Neural cell (in vitro differentiated cells): ENCODE results near the gene BIRC2. TPM values are rescaled to one million over a fixed set of nuclear protein-coding genes. Genes with fewer than 3 reads are reported as not detected.
"Not testable (repeated sequence)": the region's sequence is repeated elsewhere in the genome, so short reads cannot be mapped to it uniquely, and the experiment has no call there.

Experiments
- H2AFZ ChIP-seq: fragments of 200-600, 300-800 bp; sonication (generic), shearing (Covaris generic); 2 replicates; pipeline ENCODE4 v1.6.0; 2014; ENCODE audit warnings: low read depth, mild to moderate bottlenecking, antibody characterized with exemption, low read length, moderate library complexity
- H3F3A ChIP-seq: fragments of 200-600 bp; shearing (Covaris generic); 2 replicates; pipeline ENCODE4 v1.6.1; 2016; ENCODE audit warnings: mild to moderate bottlenecking, moderate library complexity, mixed read lengths, antibody characterized with exemption, low read length; ENCODE audit not compliant: insufficient read depth, poor library complexity, severe bottlenecking
- H3K27ac ChIP-seq: fragments of 200-600, 300-800 bp; sonication (generic), shearing (Covaris generic); 2 replicates; pipeline ENCODE4 v1.5.1; 2014; ENCODE audit warnings: mild to moderate bottlenecking, low read length, moderate library complexity
- H3K27me3 ChIP-seq: fragments of 300-800, 200-600 bp; sonication (generic), shearing (Covaris generic); 2 replicates; pipeline ENCODE4 v1.6.0; 2014; ENCODE audit warnings: mild to moderate bottlenecking, low read depth, low read length, moderate library complexity; ENCODE audit not compliant: insufficient read depth
- H3K36me3 ChIP-seq: fragments of 300-800, 200-600 bp; sonication (generic), shearing (Covaris generic); 2 replicates; pipeline ENCODE4 v1.5.1; 2014; ENCODE audit warnings: mild to moderate bottlenecking, antibody characterized with exemption, low read length, moderate library complexity; ENCODE audit not compliant: insufficient read depth
- H3K4me2 ChIP-seq: fragments of 300-800, 200-600 bp; sonication (generic), shearing (Covaris generic); 2 replicates; pipeline ENCODE4 v1.6.0; 2014; ENCODE audit warnings: mild to moderate bottlenecking, low read length
- H3K4me3 ChIP-seq: fragments of 300-800, 200-600 bp; sonication (generic), shearing (Covaris generic); 2 replicates; pipeline ENCODE4 v1.5.1; 2014; ENCODE audit warnings: mild to moderate bottlenecking, low read length, moderate library complexity
- H3K79me2 ChIP-seq: fragments of 200-600 bp; shearing (Covaris generic); replicated peaks from 2 replicates; pipeline ENCODE4 v1.6.0; 2014; ENCODE audit warnings: mild to moderate bottlenecking, low read length, moderate library complexity; ENCODE audit not compliant: insufficient read depth
- H3K9ac ChIP-seq: fragments of 300-800, 200-600 bp; sonication (generic), shearing (Covaris generic); 2 replicates; pipeline ENCODE4 v1.6.1; 2016; ENCODE audit warnings: mild to moderate bottlenecking, low read length, mixed read lengths
- H3K9me2 ChIP-seq: fragments of 200-600 bp; shearing (Covaris generic); 2 replicates; pipeline ENCODE4 v1.6.1; 2016; ENCODE audit warnings: mild to moderate bottlenecking, low read length, mixed read lengths; ENCODE audit not compliant: insufficient read depth
- H3K9me3 ChIP-seq: fragments of 200-600, 300-800 bp; sonication (generic), shearing (Covaris generic); 2 replicates; pipeline ENCODE4 v1.6.1; 2016; ENCODE audit warnings: mild to moderate bottlenecking, mixed run types, low read length, moderate library complexity, mixed read lengths
- H4K20me1 ChIP-seq: fragments of 200-600 bp; shearing (Covaris generic); 2 replicates; pipeline ENCODE4 v1.6.1; 2016; ENCODE audit warnings: mild to moderate bottlenecking, mixed run types; ENCODE audit not compliant: insufficient read depth
- EP300 ChIP-seq: fragments of 450-650 bp; conservative IDR thresholded peaks from 2 replicates; pipeline ENCODE4 v1.6.1; 2014; ENCODE audit warnings: antibody characterized with exemption, mild to moderate bottlenecking, moderate library complexity; ENCODE audit not compliant: poor library complexity, severe bottlenecking
- EZH2 ChIP-seq: fragments of 200-600, 300-800 bp; shearing (Covaris generic), sonication (generic); IDR thresholded peaks from 2 replicates; pipeline ENCODE4 v1.6.1; 2014; ENCODE audit warnings: antibody characterized with exemption, low read length, borderline replicate concordance, mild to moderate bottlenecking; ENCODE audit not compliant: insufficient read depth, poor library complexity, severe bottlenecking
- MXI1 ChIP-seq: fragments of 450-650 bp; conservative IDR thresholded peaks from 2 replicates; pipeline ENCODE4 v1.6.1; 2014; ENCODE audit warnings: antibody characterized with exemption, mild to moderate bottlenecking; ENCODE audit not compliant: poor library complexity, severe bottlenecking
- POLR2AphosphoS5 ChIP-seq: IDR thresholded peaks from 2 replicates; pipeline ENCODE4 v1.6.1; 2012
- RAD21 ChIP-seq: fragments of 450-650 bp; conservative IDR thresholded peaks from 2 replicates; pipeline ENCODE4 v1.6.1; 2014; ENCODE audit warnings: antibody characterized with exemption, mild to moderate bottlenecking, moderate library complexity
- REST ChIP-seq: IDR thresholded peaks from 2 replicates; pipeline ENCODE4 v1.6.1; 2012; ENCODE audit warnings: borderline replicate concordance
- SMC3 ChIP-seq: fragments of 450-650 bp; conservative IDR thresholded peaks from 2 replicates; pipeline ENCODE4 v1.6.1; 2014; ENCODE audit warnings: antibody characterized with exemption, mild to moderate bottlenecking, moderate library complexity; ENCODE audit not compliant: poor library complexity
- TAF1 ChIP-seq: IDR thresholded peaks from 2 replicates; pipeline ENCODE4 v1.6.1; 2012; ENCODE audit warnings: low read depth
- polyA minus RNA-seq: library from RNA; depleted of rRNA, polyadenylated mRNA; stranded (reverse); fragments of >200 nt; gene quantifications from 2 replicates; pipeline ENCODE4 v1.2.3, GENCODE V29; 2014
- polyA plus RNA-seq: library from polyadenylated mRNA; depleted of rRNA; stranded (reverse); fragments of >200 nt; gene quantifications from 2 replicates; pipeline ENCODE4 v1.2.3, GENCODE V29; 2014
- TF ChIP-seq, protein P1 (sequence below): fragments of 450-650 bp; IDR thresholded peaks from 2 replicates; pipeline ENCODE4 v1.5.1; 2014; ENCODE audit warnings: antibody characterized with exemption, mild to moderate bottlenecking, moderate library complexity; ENCODE audit not compliant: poor library complexity, severe bottlenecking

Gene BIRC2
- polyA plus RNA-seq = 61.7 and 68.7 TPM in 2 replicates
- polyA minus RNA-seq = 133 and 139 TPM in 2 replicates

- peak within 1 kb of the TSS; percentile 85 for H3K27ac ChIP-seq
- H2AFZ ChIP-seq = peak within 1 kb of the TSS; percentile 84
- H3K9me3 ChIP-seq = no peaks in the 10 kb centered on the region
- peak; percentile 59 for TF ChIP-seq RAD21
- no peak for TF ChIP-seq REST
- peak; percentile 57 for TF ChIP-seq EP300
- TF ChIP-seq, protein P1, sequence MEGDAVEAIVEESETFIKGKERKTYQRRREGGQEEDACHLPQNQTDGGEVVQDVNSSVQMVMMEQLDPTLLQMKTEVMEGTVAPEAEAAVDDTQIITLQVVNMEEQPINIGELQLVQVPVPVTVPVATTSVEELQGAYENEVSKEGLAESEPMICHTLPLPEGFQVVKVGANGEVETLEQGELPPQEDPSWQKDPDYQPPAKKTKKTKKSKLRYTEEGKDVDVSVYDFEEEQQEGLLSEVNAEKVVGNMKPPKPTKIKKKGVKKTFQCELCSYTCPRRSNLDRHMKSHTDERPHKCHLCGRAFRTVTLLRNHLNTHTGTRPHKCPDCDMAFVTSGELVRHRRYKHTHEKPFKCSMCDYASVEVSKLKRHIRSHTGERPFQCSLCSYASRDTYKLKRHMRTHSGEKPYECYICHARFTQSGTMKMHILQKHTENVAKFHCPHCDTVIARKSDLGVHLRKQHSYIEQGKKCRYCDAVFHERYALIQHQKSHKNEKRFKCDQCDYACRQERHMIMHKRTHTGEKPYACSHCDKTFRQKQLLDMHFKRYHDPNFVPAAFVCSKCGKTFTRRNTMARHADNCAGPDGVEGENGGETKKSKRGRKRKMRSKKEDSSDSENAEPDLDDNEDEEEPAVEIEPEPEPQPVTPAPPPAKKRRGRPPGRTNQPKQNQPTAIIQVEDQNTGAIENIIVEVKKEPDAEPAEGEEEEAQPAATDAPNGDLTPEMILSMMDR = peak; percentile 98
- peak; percentile 70 for TF ChIP-seq TAF1
- peak; percentile 67 for TF ChIP-seq POLR2AphosphoS5
- no peak for TF ChIP-seq EZH2
- peak; percentile 65 for TF ChIP-seq MXI1
- TF ChIP-seq SMC3 = peak; percentile 68
- peak within 1 kb of the TSS; percentile 83 for H3K4me2 ChIP-seq
- no peaks in the 10 kb centered on the region for H3K27me3 ChIP-seq
- peak within 1 kb of the TSS; percentile 88 for H3K9ac ChIP-seq
- H3F3A ChIP-seq = peaks cover 4% of the 10 kb centered on the region
- peaks cover 37% of the 10 kb centered on the region for H3K79me2 ChIP-seq
- no peaks in the 10 kb centered on the region for H4K20me1 ChIP-seq
- H3K4me3 ChIP-seq = peak within 1 kb of the TSS; percentile 83
- no peaks in the 10 kb centered on the region for H3K9me2 ChIP-seq
- no peaks in the 10 kb centered on the region for H3K36me3 ChIP-seq
Observed at GRCh38 chr11:102346748-102347461, at the start of gene BIRC2. Gene BIRC2, plus strand, starts transcription at chr11:102347214. Its CDS starts 2,641 bp downstream, at chr11:102349855.

- H3K27ac ChIP-seq, H3K79me2 ChIP-seq, H3K9me2 ChIP-seq, H3K9ac ChIP-seq, H3K36me3 ChIP-seq, H3K4me2 ChIP-seq, H4K20me1 ChIP-seq, H2AFZ ChIP-seq, H3K27me3 ChIP-seq, H3F3A ChIP-seq, H3K9me3 ChIP-seq, H3K4me3 ChIP-seq: not testable (repeated sequence)
Observed at GRCh38 chr11:102300837-102301236, 46.2 kb upstream of the BIRC2 start.
